IgD-negative memory B cell (primary cell): ENCODE data around the gene RGL3. TPM values are rescaled to one million over a fixed set of nuclear protein-coding genes. Genes with fewer than 3 reads are reported as not detected.

Source experiments
- H3K27ac Mint-ChIP-seq, 3 donors: one replicate each; pipeline ENCODE4 v1.8.0; 2020 to 2022; ENCODE audit warnings: mild to moderate bottlenecking in 3 of 3, mixed read lengths in 3 of 3, moderate library complexity in 1 of 3
- H3K27me3 Mint-ChIP-seq: one replicate; pipeline ENCODE4 v1.8.0; 2021; ENCODE audit warnings: mixed read lengths
- H3K36me3 Mint-ChIP-seq: one replicate; pipeline ENCODE4 v1.8.0; 2020; ENCODE audit warnings: mild to moderate bottlenecking, mixed read lengths
- H3K4me1 Mint-ChIP-seq, 3 donors: one replicate each; pipeline ENCODE4 v1.8.0; 2020 to 2022; ENCODE audit warnings: mixed read lengths in 3 of 3, mild to moderate bottlenecking in 1 of 3
- H3K4me3 Mint-ChIP-seq, 4 donors: one replicate each; pipeline ENCODE4 v1.8.0; 2020 to 2022; ENCODE audit warnings: mild to moderate bottlenecking in 4 of 4, mixed read lengths in 4 of 4, moderate library complexity in 3 of 4
- H3K9me3 Mint-ChIP-seq, 3 donors: one replicate each; pipeline ENCODE4 v1.8.0; 2020 to 2021; ENCODE audit warnings: mixed read lengths in 3 of 3, mild to moderate bottlenecking in 1 of 3
- polyA plus RNA-seq: library from polyadenylated mRNA; unstranded; fragments of 300-500 nt; fragmentation: Illumina TruSeq; gene quantifications from one replicate; pipeline ENCODE4 v1.2.3, GENCODE V29; 2021

The RGL3 gene
- polyA plus RNA-seq, 1 donor from 2014 or later, result 2.4 TPM

DNA sequence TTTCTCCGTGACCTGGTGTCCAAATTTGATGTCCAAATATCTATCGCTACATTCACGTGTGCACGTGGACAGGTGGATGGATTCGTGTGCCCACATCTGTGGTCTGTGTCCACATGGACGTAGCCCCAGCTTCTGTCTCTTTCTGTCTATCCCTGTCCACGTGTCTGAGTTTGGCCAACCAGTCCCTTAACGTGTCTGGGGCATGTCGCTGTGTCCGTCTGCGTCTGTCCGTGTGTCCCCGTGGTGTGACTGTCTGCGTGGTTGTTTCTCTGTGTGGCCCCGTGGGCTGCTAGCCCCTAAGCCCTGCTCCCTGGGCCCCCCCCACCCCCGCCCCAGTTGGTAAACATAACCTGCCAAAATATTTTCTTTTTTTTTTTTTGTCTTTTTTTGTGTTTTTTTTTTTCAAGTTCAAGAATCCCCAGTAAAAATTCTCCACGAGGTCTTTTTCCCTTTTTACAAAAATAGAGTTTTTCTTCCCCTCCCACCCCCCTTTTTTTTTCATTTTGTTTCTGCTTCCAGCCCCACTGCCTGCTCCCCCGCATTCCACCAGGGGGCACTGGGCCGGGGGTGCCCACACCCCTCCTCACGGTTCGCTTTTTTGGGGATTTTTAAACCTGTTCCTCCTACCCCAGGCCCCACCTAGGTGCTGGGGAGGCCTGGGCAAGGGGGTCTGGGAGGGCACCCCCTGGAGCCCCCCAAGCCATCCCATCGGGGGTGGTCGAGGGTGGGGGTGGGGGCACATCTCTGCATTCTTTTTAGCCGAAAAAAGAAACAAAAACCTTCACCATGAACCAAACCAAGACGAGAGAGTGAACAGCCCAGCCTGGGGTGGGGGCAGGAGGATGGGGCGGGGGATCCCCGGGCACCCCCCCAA is 34.6 kb upstream of the RGL3 start:
- Mint-ChIP-seq H3K4me1 (peaks cover 5 to 8% (median 5%) of the 10 kb centered on the region in 3 donors), H3K4me3 (peak overlapping the region in 1 of 4 donors; percentile 32), H3K9me3 (no peaks in the 10 kb centered on the region), H3K27ac (peak overlapping the region in 1 of 3 donors; percentile 45), H3K36me3 (no peaks in the 10 kb centered on the region), H3K27me3 (peaks cover 7% of the 10 kb centered on the region)

GRCh38 chr19:11452620-11453310 is 33.7 kb upstream of the RGL3 start:
- Mint-ChIP-seq H3K9me3 (no peaks in the 10 kb centered on the region), H3K4me1 (peaks cover 5 to 8% (median 5%) of the 10 kb centered on the region in 3 donors), H3K4me3 (peak overlapping the region in 2 of 4 donors; percentile 69 to 72), H3K27ac (peak overlapping the region; percentile 45 to 53 (median 50)), H3K36me3 (no peaks in the 10 kb centered on the region), H3K27me3 (peaks cover 2% of the 10 kb centered on the region)

- Mint-ChIP-seq H3K36me3 (no peaks in the 10 kb centered on the region), H3K9me3 (no peaks in the 10 kb centered on the region), H3K27me3 (peaks cover 2% of the 10 kb centered on the region), H3K4me3 (peak overlapping the region in 2 of 4 donors; percentile 69 to 72), H3K4me1 (peaks cover 5 to 8% (median 5%) of the 10 kb centered on the region in 3 donors), H3K27ac (peak overlapping the region in 1 of 3 donors; percentile 45)
Observed at GRCh38 chr19:11451871-11452619, 32.9 kb upstream of the RGL3 start.

GRCh38 chr19:11451327-11451870 is 32.3 kb upstream of the RGL3 start:
- Mint-ChIP-seq H3K9me3 (no peaks in the 10 kb centered on the region), H3K36me3 (no peaks in the 10 kb centered on the region), H3K4me3 (peak overlapping the region in 1 of 4 donors; percentile 49), H3K4me1 (peaks cover 5 to 8% (median 5%) of the 10 kb centered on the region in 3 donors), H3K27ac (no peak overlapping the region), H3K27me3 (peaks cover 2% of the 10 kb centered on the region)

GRCh38 chr19:11450570-11451326 is 31.6 kb upstream of the RGL3 start:
- Mint-ChIP-seq H3K9me3 (no peaks in the 10 kb centered on the region), H3K36me3 (no peaks in the 10 kb centered on the region), H3K27me3 (peaks cover 2% of the 10 kb centered on the region), H3K27ac (no peak overlapping the region), H3K4me1 (peaks cover 5 to 8% (median 5%) of the 10 kb centered on the region in 3 donors), H3K4me3 (peak overlapping the region in 1 of 4 donors; percentile 49)

DNA sequence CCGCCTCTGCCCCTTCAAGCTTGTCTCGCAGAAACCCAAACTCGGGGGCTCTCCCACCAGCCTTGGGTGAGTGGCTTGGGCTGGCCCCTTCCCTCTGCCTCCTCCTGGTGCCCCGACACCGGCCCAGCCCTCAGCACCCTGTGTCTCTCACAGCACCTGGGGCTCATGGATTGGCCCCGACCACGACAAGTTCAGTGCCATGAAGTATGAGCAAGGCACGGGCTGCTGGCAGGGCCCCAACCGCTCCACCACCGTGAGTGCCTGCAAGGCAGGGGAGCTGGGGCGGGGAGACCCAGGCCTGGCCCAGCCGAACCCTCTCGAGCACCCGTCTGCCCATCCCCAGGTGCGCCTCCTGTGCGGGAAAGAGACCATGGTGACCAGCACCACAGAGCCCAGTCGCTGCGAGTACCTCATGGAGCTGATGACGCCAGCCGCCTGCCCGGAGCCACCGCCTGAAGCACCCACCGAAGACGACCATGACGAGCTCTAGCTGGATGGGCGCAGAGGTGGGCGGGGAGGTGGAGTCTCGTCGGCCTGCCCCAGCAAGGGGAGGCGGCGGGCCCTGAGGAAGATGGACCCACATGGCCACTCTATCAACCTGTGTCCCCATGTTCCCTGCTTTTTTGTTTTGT is 29.9 kb upstream of the RGL3 start:
- peaks cover 2% of the 10 kb centered on the region for H3K27me3 Mint-ChIP-seq
- no peak overlapping the region for H3K27ac Mint-ChIP-seq
- H3K4me3 Mint-ChIP-seq, result no peak overlapping the region
- no peaks in the 10 kb centered on the region for H3K9me3 Mint-ChIP-seq
- H3K36me3 Mint-ChIP-seq, result peaks cover 2% of the 10 kb centered on the region
- peaks cover 5 to 8% (median 5%) of the 10 kb centered on the region in 3 donors for H3K4me1 Mint-ChIP-seq

- Mint-ChIP-seq H3K36me3 (peaks cover 2% of the 10 kb centered on the region), H3K4me1 (peaks cover 5 to 8% (median 5%) of the 10 kb centered on the region in 3 donors), H3K27me3 (peaks cover 2% of the 10 kb centered on the region), H3K4me3 (no peak overlapping the region), H3K9me3 (no peaks in the 10 kb centered on the region), H3K27ac (no peak overlapping the region)
Observed at GRCh38 chr19:11448410-11448809, 29.3 kb upstream of the RGL3 start.

GRCh38 chr19:11447347-11448262 is 28.5 kb upstream of the RGL3 start:
- Mint-ChIP-seq H3K27ac (no peak overlapping the region), H3K4me1 (peaks cover 5 to 7% (median 5%) of the 10 kb centered on the region in 3 donors), H3K4me3 (no peak overlapping the region), H3K9me3 (no peaks in the 10 kb centered on the region), H3K36me3 (peaks cover 2% of the 10 kb centered on the region), H3K27me3 (peaks cover 2% of the 10 kb centered on the region)

DNA sequence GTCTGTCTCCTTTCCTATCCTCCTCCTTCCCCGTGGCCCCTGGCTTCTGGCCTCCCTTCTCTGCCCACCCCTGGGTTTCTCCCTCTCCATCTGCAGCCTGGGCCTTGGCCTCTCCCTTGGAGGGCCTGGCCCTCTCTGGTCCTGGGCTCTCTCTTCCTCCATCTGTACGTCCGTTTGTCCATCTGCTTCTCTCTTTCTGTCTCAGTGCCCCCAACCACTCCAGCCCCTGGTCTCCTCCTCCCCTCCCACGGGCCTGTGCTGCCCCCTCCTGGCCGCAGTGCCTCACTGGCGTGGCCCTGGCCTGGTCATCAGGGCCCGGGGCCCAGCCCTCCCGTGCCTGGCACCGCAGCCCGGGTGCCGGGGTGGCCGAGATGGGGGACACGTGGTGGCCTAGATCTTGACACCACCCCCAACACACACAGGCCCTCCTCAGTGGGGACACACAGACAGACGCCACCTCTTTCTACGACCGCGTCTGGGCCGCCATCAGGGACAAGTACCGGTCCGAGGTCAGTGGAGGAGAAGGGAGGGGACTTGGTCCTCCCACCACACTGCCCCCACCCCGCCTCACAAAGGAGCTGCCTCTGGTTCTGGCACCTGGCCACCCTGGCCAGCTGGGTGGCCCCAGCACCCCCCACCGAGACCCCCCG is 27.7 kb upstream of the RGL3 start:
- no peaks in the 10 kb centered on the region for H3K9me3 Mint-ChIP-seq
- peaks cover 0 to 2% (median 0%) of the 10 kb centered on the region in 3 donors for H3K4me1 Mint-ChIP-seq
- no peaks in the 10 kb centered on the region for H3K27me3 Mint-ChIP-seq
- H3K4me3 Mint-ChIP-seq, result no peak overlapping the region
- H3K27ac Mint-ChIP-seq, result no peak overlapping the region
- peaks cover 2% of the 10 kb centered on the region for H3K36me3 Mint-ChIP-seq

GRCh38 chr19:11446271-11446651 is 27.1 kb upstream of the RGL3 start:
- no peak overlapping the region for H3K27ac Mint-ChIP-seq

GRCh38 chr19:11445141-11445540 is 26.0 kb upstream of the RGL3 start:
- Mint-ChIP-seq H3K4me3 (no peak overlapping the region), H3K27ac (peak overlapping the region in 1 of 3 donors; percentile 43), H3K27me3 (no peaks in the 10 kb centered on the region), H3K36me3 (peaks cover 2% of the 10 kb centered on the region), H3K4me1 (peaks cover 0 to 3% (median 0%) of the 10 kb centered on the region in 3 donors), H3K9me3 (no peaks in the 10 kb centered on the region)

More at GRCh38 chr19:11446271-11446651, 27.1 kb upstream of the RGL3 start:
- H3K4me1 Mint-ChIP-seq, result peaks cover 0 to 2% (median 0%) of the 10 kb centered on the region in 3 donors
- no peak overlapping the region for H3K4me3 Mint-ChIP-seq
- no peaks in the 10 kb centered on the region for H3K9me3 Mint-ChIP-seq
- H3K27me3 Mint-ChIP-seq, result no peaks in the 10 kb centered on the region
- H3K36me3 Mint-ChIP-seq, result peaks cover 2% of the 10 kb centered on the region

DNA sequence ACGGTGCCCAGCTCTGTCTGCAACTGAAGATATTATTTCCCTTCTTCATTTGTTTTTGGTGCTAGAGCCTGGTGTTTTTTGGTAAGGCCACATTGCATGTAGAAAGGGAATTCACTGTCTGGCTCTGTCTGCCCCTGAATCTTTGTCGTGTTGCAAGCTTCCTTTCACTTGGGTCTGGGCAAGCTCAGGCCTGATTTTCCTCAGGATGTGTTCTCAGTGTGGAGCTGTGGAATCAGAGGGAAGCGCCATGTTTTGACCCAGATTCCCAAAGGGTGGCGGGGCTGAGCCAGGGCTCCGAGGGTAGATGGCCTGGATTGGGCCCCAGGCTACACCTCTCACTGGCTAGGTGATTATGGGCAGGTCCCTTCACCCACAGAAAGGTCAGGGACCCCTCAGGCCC is 24.9 kb upstream of the RGL3 start:
- Mint-ChIP-seq H3K27me3 (no peaks in the 10 kb centered on the region), H3K4me3 (no peak overlapping the region), H3K36me3 (peaks cover 2% of the 10 kb centered on the region), H3K27ac (no peak overlapping the region), H3K4me1 (peaks cover 0 to 3% (median 0%) of the 10 kb centered on the region in 3 donors), H3K9me3 (no peaks in the 10 kb centered on the region)
